Measurements from ENCODE around the gene KCNF1. TPM values are rescaled to one million over a fixed set of nuclear protein-coding genes. Genes with fewer than 3 reads are reported as not detected.

The KCNF1 gene
- total RNA-seq, 1 experiment from 2014 or later: 1.3 TPM

DNA sequence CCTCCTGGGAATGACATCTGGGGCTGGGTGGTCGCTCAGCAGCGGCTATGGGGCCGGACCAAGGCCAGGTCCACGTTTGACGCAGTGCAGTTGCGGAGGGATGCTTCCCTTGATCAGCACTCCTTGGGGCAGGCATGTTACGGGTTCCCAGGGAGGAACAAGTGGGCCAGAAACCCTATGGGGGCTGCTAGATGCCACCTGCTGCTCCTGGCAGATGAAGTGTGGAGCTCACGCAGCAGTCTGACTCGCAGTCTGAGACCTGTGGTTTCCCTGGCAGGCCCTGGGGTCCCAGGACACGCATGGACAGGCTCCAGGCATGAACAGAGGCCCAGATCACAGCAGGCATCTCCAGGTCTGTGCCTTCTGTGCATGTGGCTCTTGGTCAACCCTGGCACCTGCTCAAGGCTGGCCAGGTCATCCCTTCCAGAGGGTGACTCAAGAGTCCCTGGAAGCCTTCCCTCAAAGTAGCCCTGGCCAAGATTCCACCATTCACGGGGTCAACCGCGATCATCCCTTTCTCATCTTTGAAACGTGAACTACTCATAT is 20.0 kb downstream of the KCNF1 start:
- peaks cover 41% of the 10 kb centered on the region for H3K4me1 ChIP-seq (ENCODE audit: insufficient read depth, low read length)
- POLR2A ChIA-PET (ENCODE audit: unreplicated experiment): no interaction called here

DNA sequence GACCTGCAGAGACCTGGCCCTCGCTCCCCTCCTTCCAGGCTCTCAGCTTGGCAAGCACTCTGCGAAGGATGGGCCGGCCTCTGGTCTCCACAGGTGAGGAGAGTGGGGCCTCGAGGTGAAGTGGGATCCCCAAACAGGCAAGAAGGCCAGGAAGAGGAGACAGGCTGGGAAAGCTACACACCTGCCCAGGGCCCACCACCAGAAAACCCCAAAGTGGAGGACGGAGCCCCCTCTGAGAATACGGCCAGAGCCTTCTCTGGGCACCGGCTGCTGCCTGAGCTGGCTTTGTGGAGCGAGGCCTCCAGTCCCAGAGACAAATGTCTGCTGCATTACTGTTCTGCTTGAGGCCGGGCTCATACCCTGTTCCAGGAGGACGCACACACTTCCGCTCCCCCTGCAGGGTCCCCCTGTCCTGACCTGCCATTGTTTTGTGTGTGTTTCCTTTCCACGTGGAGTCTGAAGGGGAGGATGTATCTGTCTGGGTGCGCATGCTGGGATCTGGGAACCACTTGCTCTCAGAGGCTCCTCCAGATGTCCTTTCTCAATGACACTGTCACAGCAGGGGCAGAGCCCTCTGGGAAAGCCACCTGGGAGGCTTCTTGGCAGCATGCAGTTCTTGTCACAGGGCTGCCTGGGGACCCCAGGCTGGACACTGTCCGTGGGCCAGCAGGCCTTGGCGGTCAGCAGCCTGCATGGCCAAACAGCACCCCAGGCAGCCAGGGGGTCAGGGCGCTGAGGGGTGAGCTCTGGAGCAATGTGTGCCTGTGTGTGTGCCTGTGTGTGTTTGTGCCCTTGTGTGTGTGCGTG is 20.8 kb downstream of the KCNF1 start:
- CTCF ChIA-PET: no interaction called here
- Histone ChIP-seq H3K9me3 (ENCODE audit: low read length) (no peaks in the 10 kb centered on the region), H3K36me3 (ENCODE audit: low read depth, low read length) (no peaks in the 10 kb centered on the region), H3K4me3 (ENCODE audit: low read length) (no peak overlapping the region), H3K79me2 (ENCODE audit: low read length) (no peaks in the 10 kb centered on the region), H3K9ac (ENCODE audit: low read length) (peak overlapping the region; percentile 37; the same call in 1 of the 2 replicates), H3F3A (ENCODE audit: low read length, unreplicated experiment) (no peaks in the 10 kb centered on the region), H3K4me2 (ENCODE audit: low read length) (peak overlapping the region; percentile 44; the same call in 1 of the 2 replicates), H3K4me1 (ENCODE audit: insufficient read depth, low read length) (peaks cover 45% of the 10 kb centered on the region), H3K9me2 (replicated peaks; ENCODE audit: low read length) (no peaks in the 10 kb centered on the region), H3K27ac (ENCODE audit: low read length) (peak overlapping the region; percentile 66), H4K20me1 (ENCODE audit: low read length) (no peaks in the 10 kb centered on the region), H3K27me3 (ENCODE audit: low read length) (no peaks in the 10 kb centered on the region), H2AFZ (ENCODE audit: low read length) (0 out of 2 replicates have a peak overlapping the region, but pooled peaks have one; percentile 13)
- no peak for DNase-seq
- intact Hi-C loops (cut with micrococcal nuclease): loop anchor here (10.0 kb wide), 1 partner anchor 92 kb away; no protein-coding TSS in a partner anchor
- POLR2A ChIA-PET (ENCODE audit: unreplicated experiment): no interaction called here
- no peak for TF ChIP-seq EZH2phosphoT487 (IDR thresholded peaks at IDR 0.05; ENCODE audit: borderline replicate concordance, low read length)
- no peak for TF ChIP-seq EZH2 (IDR thresholded peaks at IDR 0.05; ENCODE audit: low read length, unreplicated experiment)
- TF ChIP-seq CTCF (conservative IDR thresholded peaks at IDR 0.05; ENCODE audit: low read depth, low read length): no peak
- ATAC-seq: no peak
- BruUV-seq (replicated peaks): no TSS peak

More for the DNA sequence above, 20.0 kb downstream of the KCNF1 start:
- peak overlapping the region; percentile 44; the same call in 1 of the 2 replicates for H3K4me2 ChIP-seq (ENCODE audit: low read length)
- TF ChIP-seq EZH2phosphoT487 (IDR thresholded peaks at IDR 0.05; ENCODE audit: borderline replicate concordance, low read length) (no peak), EZH2 (IDR thresholded peaks at IDR 0.05; ENCODE audit: low read length, unreplicated experiment) (no peak), CTCF (conservative IDR thresholded peaks at IDR 0.05; ENCODE audit: low read depth, low read length) (no peak)
- H3K79me2 ChIP-seq (ENCODE audit: low read length): no peaks in the 10 kb centered on the region
- intact Hi-C loops (cut with micrococcal nuclease): loop anchor here (10.0 kb wide), 1 partner anchor 93 kb away; no protein-coding TSS in a partner anchor
- CTCF ChIA-PET: no interaction called here
- no peaks in the 10 kb centered on the region for H4K20me1 ChIP-seq (ENCODE audit: low read length)
- H2AFZ ChIP-seq (ENCODE audit: low read length): 0 out of 2 replicates have a peak overlapping the region, but pooled peaks have one; percentile 13
- H3K36me3 ChIP-seq (ENCODE audit: low read depth, low read length): no peaks in the 10 kb centered on the region
- DNase-seq (peak; percentile 74), ATAC-seq (peak; percentile 43)
- H3K27me3 ChIP-seq (ENCODE audit: low read length): no peaks in the 10 kb centered on the region
- no peaks in the 10 kb centered on the region for H3K9me2 ChIP-seq (replicated peaks; ENCODE audit: low read length)
- BruUV-seq (replicated peaks): no TSS peak
- H3K27ac ChIP-seq (ENCODE audit: low read length): peak overlapping the region; percentile 66
- no peaks in the 10 kb centered on the region for H3K9me3 ChIP-seq (ENCODE audit: low read length)
- no peak overlapping the region for H3K4me3 ChIP-seq (ENCODE audit: low read length)
- no peaks in the 10 kb centered on the region for H3F3A ChIP-seq (ENCODE audit: low read length, unreplicated experiment)
- no peak overlapping the region; the same call in 1 of the 2 replicates for H3K9ac ChIP-seq (ENCODE audit: low read length)
